Stimulated activated CD4-positive, alpha-beta T cell treated with anti-CD3 and anti-CD28 coated beads, TNF-alpha, amount 100 ng/mL, for 1 hour (primary cell): ENCODE results near the gene TENM4.

ENCODE experiments used
- DNase-seq, 3 donors: peaks; one replicate each; pipeline ENCODE4 v3.0.0-alpha.2; 2020; ENCODE audit warnings: low read depth in 3 of 3, low spot score in 1 of 3

The TENM4 gene

GRCh38 chr11:79309407-79309806 is 131.4 kb downstream of the TENM4 start:
- DNase-seq: no peak

- DNase-seq: no peak
Observed at GRCh38 chr11:79308429-79308828, 132.4 kb downstream of the TENM4 start.

GRCh38 chr11:79304599-79305212 is 136.1 kb downstream of the TENM4 start:
- DNase-seq: no peak

- DNase-seq: no peak
Observed at GRCh38 chr11:79296141-79296540, 144.7 kb downstream of the TENM4 start.

GRCh38 chr11:79294845-79295731 is 145.7 kb downstream of the TENM4 start:
- DNase-seq: no peak

- no peak for DNase-seq
Observed at GRCh38 chr11:79291948-79292347, 148.9 kb downstream of the TENM4 start.

- DNase-seq: no peak
Observed at GRCh38 chr11:79290761-79291160, 150.1 kb downstream of the TENM4 start.

- no peak for DNase-seq
Observed at GRCh38 chr11:79287952-79288351, 152.9 kb downstream of the TENM4 start.

- DNase-seq: no peak
Observed at GRCh38 chr11:79285756-79286155, 155.1 kb downstream of the TENM4 start.

- no peak for DNase-seq
Observed at GRCh38 chr11:79276736-79277325, 164.0 kb downstream of the TENM4 start.

GRCh38 chr11:79274636-79275331 is 166.0 kb downstream of the TENM4 start:
- DNase-seq: no peak

- DNase-seq: no peak
Observed at GRCh38 chr11:79273781-79274180, 167.0 kb downstream of the TENM4 start.

- no peak for DNase-seq
Observed at GRCh38 chr11:79269611-79270307, 171.1 kb downstream of the TENM4 start.

- no peak for DNase-seq
Observed at GRCh38 chr11:79266396-79266795, 174.4 kb downstream of the TENM4 start.

GRCh38 chr11:79265756-79266322 is 175.0 kb downstream of the TENM4 start:
- DNase-seq: no peak

GRCh38 chr11:79264284-79264683 is 176.5 kb downstream of the TENM4 start:
- no peak for DNase-seq

- no peak for DNase-seq
Observed at GRCh38 chr11:79263001-79263400, 177.8 kb downstream of the TENM4 start.

- DNase-seq: no peak
Observed at GRCh38 chr11:79262221-79262620, 178.6 kb downstream of the TENM4 start.

- no peak for DNase-seq
Observed at GRCh38 chr11:79261684-79262083, 179.1 kb downstream of the TENM4 start.

- no peak for DNase-seq
Observed at GRCh38 chr11:79259800-79260199, 181.0 kb downstream of the TENM4 start.

- DNase-seq: no peak
Observed at GRCh38 chr11:79258576-79258975, 182.3 kb downstream of the TENM4 start.
